GM12801 (cell line): ENCODE measurements around the gene CDH22.

ENCODE experiments used
- TF ChIP-seq, protein P1 (sequence below): IDR thresholded peaks from one replicate; pipeline ENCODE4 v1.5.1; 2011; ENCODE audit warnings: control low read depth; ENCODE audit not compliant: insufficient read length; ENCODE audit errors: extremely low read depth

The CDH22 gene

DNA sequence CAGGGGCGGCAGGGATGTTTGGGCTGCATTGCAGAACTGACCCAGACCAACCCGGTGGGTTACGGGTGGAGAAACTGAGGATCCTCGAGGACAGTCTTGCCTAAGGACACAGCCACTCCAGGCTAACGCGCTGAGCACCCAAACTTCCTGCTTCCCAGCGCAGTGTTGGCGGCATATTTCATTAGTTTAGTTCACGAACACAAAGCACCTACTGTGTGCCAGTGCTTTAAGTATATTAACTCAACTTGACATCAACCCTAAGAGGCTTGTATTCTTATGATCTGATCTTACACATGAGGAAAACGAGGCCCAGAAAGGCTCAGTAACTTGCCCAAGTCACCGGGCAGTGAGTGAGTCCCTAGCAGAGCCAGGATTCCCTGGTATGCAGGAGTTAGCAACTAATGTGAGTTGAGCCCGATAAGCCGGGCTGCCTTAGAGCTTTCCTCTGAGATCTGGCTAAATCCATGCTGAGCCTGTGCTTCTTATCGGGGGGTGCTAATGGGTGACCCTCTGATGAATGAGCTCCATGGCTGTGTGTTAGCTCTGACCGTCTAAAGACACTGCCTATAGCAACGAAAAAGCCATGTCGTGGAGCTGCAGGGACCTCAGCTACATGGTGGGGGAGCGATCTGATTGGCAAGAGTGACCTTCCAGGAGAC is 97.5 kb downstream of the CDH22 start:
- TF ChIP-seq, protein P1, sequence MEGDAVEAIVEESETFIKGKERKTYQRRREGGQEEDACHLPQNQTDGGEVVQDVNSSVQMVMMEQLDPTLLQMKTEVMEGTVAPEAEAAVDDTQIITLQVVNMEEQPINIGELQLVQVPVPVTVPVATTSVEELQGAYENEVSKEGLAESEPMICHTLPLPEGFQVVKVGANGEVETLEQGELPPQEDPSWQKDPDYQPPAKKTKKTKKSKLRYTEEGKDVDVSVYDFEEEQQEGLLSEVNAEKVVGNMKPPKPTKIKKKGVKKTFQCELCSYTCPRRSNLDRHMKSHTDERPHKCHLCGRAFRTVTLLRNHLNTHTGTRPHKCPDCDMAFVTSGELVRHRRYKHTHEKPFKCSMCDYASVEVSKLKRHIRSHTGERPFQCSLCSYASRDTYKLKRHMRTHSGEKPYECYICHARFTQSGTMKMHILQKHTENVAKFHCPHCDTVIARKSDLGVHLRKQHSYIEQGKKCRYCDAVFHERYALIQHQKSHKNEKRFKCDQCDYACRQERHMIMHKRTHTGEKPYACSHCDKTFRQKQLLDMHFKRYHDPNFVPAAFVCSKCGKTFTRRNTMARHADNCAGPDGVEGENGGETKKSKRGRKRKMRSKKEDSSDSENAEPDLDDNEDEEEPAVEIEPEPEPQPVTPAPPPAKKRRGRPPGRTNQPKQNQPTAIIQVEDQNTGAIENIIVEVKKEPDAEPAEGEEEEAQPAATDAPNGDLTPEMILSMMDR: no peak

DNA sequence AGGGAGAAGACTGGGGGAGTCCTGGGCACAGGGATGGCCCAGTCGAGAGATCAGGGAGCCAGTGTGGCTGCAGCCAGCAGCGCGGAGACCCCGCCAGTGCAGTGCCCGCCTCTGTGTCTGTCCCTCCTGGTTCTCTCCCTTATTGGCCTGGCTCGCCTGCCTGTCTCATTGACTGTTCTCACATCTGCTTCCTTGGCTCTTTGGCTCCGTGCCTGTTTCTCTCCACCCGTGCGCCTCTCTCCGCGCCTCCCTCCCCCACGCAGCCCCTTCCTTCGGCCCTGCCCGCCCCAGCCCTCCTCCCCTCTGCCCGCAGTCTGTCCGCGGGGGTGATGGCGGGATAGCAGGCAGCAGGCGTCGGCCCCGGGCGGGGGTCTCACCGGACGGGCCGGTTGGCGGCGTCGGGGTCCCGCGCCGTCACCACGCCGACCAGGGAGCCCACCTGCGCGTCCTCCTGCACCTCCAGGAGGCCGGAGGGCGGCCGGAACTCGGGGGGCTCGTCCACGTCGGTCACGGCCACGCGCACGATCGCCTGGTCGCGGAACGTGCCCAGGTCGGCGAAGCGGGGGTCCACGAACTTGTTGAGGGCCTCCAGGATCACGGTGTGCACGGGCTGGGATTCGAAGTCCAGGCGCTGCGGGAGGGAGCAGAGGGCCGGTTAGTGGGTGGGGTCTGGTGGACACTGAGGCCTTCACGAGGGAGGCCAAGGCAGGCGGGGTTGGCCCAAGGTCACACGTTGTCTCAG is 98.2 kb downstream of the CDH22 start:
- TF ChIP-seq, protein P1: no peak

DNA sequence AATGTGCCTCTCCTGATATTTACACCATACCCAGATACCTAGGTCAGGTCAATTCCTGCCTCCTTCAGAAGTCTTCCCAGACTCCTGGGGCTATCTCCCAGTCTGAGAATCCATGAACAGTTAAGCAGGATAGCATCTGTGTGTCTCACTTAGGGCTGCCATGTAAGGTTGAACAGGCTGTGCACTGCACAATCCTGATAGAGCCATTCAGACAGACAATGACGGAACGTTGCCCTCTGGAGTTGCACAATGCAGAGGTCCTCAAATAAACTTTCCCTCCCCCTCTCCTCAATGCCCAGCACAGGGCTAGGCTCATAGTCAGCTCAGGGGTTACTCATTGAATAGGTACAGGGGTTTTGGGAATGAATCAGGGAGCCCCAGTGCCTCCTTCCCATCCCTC is 100.5 kb downstream of the CDH22 start:
- TF ChIP-seq, protein P1: no peak

DNA sequence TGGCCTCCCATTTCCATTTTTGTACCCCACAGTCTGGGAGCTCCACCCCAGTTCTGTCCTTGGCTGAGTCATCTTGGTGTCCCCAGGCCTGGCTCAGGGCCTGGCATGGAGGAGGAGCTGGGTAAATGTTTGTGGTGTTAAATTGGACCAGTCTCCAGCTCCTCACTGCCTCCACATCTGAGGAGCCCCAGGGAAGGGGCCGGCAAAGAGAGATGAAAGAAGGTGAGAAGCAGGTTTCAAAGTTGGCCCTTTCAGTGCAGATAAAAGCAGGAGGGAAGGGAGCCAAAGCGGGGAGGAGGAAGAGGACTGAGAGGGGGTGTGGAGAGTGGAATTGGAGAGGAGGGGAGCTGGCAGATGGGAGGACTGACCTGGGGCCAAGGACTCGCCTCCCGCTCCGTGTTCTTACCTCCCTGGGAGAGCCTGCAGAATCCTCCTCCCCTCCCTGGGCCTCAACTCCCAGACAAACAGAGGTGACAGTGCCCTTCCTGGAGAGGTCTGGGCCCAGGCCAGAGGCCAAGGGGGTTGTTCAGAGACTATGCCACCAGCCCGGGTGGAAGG is 101.2 kb downstream of the CDH22 start:
- TF ChIP-seq, protein P1: no peak

DNA sequence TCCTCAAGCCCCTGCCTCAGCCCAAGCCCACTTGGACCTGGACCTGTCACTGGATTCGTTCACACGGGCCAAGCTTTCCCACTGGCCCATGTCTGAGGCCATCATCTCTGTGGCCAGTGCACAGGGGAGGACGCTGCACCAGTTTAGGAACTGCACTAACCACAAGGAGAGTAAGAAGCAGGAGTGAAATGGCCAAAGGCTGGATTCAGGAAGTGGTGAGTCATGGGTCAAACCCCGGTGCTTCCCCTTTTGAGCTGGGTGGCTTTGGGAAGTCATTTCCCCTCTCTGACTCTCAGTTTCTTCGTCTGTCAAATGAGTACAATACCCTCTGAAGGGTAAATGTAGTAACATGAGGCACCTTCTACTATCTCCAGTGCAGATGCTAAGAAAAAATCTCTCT is 102.3 kb downstream of the CDH22 start:
- TF ChIP-seq, protein P1: no peak

DNA sequence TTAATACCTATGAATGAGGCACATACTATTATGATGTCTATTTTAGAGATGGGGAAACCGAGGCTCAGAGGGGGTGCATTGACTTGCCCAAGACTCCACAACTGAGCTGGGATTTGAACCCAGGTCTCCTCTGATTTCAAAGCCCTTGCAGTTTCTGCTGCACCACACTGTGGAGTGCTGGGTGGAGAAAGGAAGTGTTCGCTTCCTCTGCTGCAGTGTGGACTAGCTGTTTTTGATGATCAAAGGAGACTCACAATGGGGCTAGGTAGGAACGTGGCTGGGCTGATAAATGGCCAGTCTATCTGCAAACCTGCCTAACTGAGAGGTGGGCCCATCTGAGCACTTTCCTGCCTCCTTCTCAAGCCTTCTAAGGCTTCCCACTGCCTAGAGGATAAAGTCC is 102.9 kb downstream of the CDH22 start:
- TF ChIP-seq, protein P1: no peak

DNA sequence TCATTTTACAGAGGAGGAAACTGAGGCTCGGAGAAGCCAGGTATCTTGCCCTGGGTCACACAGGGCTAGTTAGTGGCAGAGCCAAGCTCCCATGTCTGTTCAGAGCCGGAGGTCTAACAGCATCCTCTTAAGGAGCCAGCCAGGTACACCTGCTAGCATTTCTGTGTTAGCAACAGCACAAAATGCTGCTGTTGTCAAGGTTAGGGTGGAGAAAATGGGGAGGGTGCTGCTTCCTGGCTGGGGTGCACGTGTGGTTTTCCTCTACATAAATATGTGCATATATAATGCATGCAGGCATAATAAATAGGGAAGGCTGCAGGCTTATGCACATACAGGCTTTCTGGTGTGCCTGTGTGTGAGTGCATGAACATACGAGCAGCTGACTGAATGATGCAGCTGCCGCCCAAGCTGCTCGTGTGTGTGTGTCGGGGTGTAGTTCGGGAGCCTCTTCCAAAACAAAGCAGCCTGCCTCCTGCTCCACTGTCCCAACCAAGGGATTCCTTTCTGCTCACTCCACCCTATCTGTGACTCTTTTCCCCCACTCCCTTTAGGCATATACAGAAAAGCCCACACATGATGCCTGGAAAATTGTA is 103.6 kb downstream of the CDH22 start:
- TF ChIP-seq, protein P1: no peak
